ENCODE measurements around the gene THRAP3.
"Not testable (repeated sequence)": the region's sequence is repeated elsewhere in the genome, so short reads cannot be mapped to it uniquely, and the experiment has no call there.

Gene THRAP3

GRCh38 chr1:36223996-36224536 is at the start of gene THRAP3:
Gene THRAP3 (plus strand): TSS chr1:36224443. CDS start chr1:36282564, 58,121 bp downstream.
- peak; percentile 99 for DNase-seq (ENCODE audit: low spot score)

GRCh38 chr1:36174713-36175112 is 49.5 kb upstream of the THRAP3 start:
- DNase-seq (ENCODE audit: low spot score), result no peak

- DNase-seq (ENCODE audit: low spot score), result no peak
Observed at GRCh38 chr1:36175137-36176095, 48.8 kb upstream of the THRAP3 start.

- DNase-seq (ENCODE audit: low spot score), result no peak
Observed at GRCh38 chr1:36176106-36176949, 47.9 kb upstream of the THRAP3 start.

GRCh38 chr1:36177589-36178431 is 46.4 kb upstream of the THRAP3 start:
- DNase-seq (ENCODE audit: low spot score), result no peak

- DNase-seq (ENCODE audit: low spot score), result no peak
Observed at GRCh38 chr1:36178471-36179219, 45.6 kb upstream of the THRAP3 start.

- DNase-seq (ENCODE audit: low spot score), result no peak
Observed at GRCh38 chr1:36179220-36179600, 45.0 kb upstream of the THRAP3 start.

GRCh38 chr1:36182734-36183133 is 41.5 kb upstream of the THRAP3 start:
- DNase-seq (ENCODE audit: low spot score), result no peak

- DNase-seq (ENCODE audit: low spot score), result no peak
Observed at GRCh38 chr1:36183309-36183856, 40.9 kb upstream of the THRAP3 start.

- peak; percentile 85 for DNase-seq (ENCODE audit: low spot score)
Observed at GRCh38 chr1:36187800-36188593, 36.2 kb upstream of the THRAP3 start.

GRCh38 chr1:36196805-36197204 is 27.4 kb upstream of the THRAP3 start:
- not testable (repeated sequence) for DNase-seq (ENCODE audit: low spot score)

GRCh38 chr1:36198641-36199040 is 25.6 kb upstream of the THRAP3 start:
- no peak for DNase-seq (ENCODE audit: low spot score)

GRCh38 chr1:36199934-36200741 is 24.1 kb upstream of the THRAP3 start:
- peak; percentile 9 for DNase-seq (ENCODE audit: low spot score)

GRCh38 chr1:36203027-36203553 is 21.2 kb upstream of the THRAP3 start:
- DNase-seq (ENCODE audit: low spot score), result no peak

GRCh38 chr1:36203554-36204346 is 20.5 kb upstream of the THRAP3 start:
- DNase-seq (ENCODE audit: low spot score), result no peak

- DNase-seq (ENCODE audit: low spot score), result no peak
Observed at GRCh38 chr1:36204347-36204909, 19.8 kb upstream of the THRAP3 start.

- no peak for DNase-seq (ENCODE audit: low spot score)
Observed at GRCh38 chr1:36206323-36206858, 17.9 kb upstream of the THRAP3 start.
